Measurements from ENCODE around the gene AP1AR.
A peak's percentile ranks its signal among the peaks of the same experiment; 100 is the strongest.

The AP1AR gene

GRCh38 chr4:112222219-112222955 lies 9.2 kb upstream of the AP1AR start:
- no peak for DNase-seq

- DNase-seq, result no peak
Observed at GRCh38 chr4:112225157-112225556, 6.4 kb upstream of the AP1AR start.

- peak; percentile 96 for DNase-seq
Observed at GRCh38 chr4:112230879-112231778, 458 bp upstream of the AP1AR start.

GRCh38 chr4:112234952-112235609 lies 3.5 kb downstream of the AP1AR start:
- DNase-seq, result peak; percentile 74

- DNase-seq, result no peak
Observed at GRCh38 chr4:112236040-112236439, 4.5 kb downstream of the AP1AR start.

- no peak for DNase-seq
Observed at GRCh38 chr4:112238833-112239232, 7.2 kb downstream of the AP1AR start.

- no peak for DNase-seq
Observed at GRCh38 chr4:112245383-112245782, 13.8 kb downstream of the AP1AR start.

- no peak for DNase-seq
Observed at GRCh38 chr4:112247021-112247420, 15.4 kb downstream of the AP1AR start.

GRCh38 chr4:112251019-112251643 lies 19.5 kb downstream of the AP1AR start:
- no peak for DNase-seq

- DNase-seq, result no peak
Observed at GRCh38 chr4:112252234-112252633, 20.6 kb downstream of the AP1AR start.

GRCh38 chr4:112253382-112254000 lies 21.9 kb downstream of the AP1AR start:
- no peak for DNase-seq

- DNase-seq, result no peak
Observed at GRCh38 chr4:112257098-112257497, 25.5 kb downstream of the AP1AR start.

GRCh38 chr4:112266823-112267222 lies 35.2 kb downstream of the AP1AR start:
- DNase-seq, result no peak

- DNase-seq, result no peak
Observed at GRCh38 chr4:112270051-112270450, 38.5 kb downstream of the AP1AR start.

GRCh38 chr4:112270640-112271421 lies 39.2 kb downstream of the AP1AR start:
- DNase-seq, result no peak

- no peak for DNase-seq
Observed at GRCh38 chr4:112272292-112272691, 40.7 kb downstream of the AP1AR start.

GRCh38 chr4:112274959-112275358 lies 43.4 kb downstream of the AP1AR start:
- DNase-seq, result no peak

GRCh38 chr4:112276113-112276512 lies 44.5 kb downstream of the AP1AR start:
- DNase-seq, result no peak

GRCh38 chr4:112277220-112277619 lies 45.6 kb downstream of the AP1AR start:
- DNase-seq, result no peak

GRCh38 chr4:112277705-112278448 lies 46.3 kb downstream of the AP1AR start:
- no peak for DNase-seq

Measured in CD4-positive, alpha-beta T cell treated with Interleukin-17A for 1 hour (primary cell).